ENCODE data around the gene KLK7.
"Not testable (repeated sequence)": the region's sequence is repeated elsewhere in the genome, so short reads cannot be mapped to it uniquely, and the experiment has no call there.

KLK7 gene

DNA sequence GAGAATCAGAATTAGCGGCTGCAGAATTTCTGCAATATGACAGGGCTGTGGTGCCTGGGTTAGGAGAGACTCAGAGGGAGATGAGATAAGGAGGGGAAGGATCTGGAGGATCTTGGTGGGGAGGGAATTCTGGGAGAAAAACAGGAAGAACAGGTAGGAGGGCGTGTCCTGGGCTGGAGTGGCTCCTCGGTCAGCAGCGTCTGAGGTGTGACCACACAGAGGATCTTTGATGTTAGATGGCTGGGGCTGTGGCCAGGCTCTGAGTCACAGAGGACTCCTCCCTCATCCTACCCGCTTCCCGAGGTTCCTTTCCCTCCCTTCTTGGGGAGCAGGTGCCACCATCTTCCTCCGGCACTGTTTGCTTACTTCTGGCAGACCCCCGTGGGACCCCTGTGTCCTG lies 8.0 kb downstream of the KLK7 start:
- Histone ChIP-seq H3K27ac (ENCODE audit: low read length) (no peak overlapping the region), H3K4me1 (ENCODE audit: low read length) (no peaks in the 10 kb centered on the region), H2AFZ (ENCODE audit: low read length) (no peak overlapping the region), H3K9ac (ENCODE audit: low read length) (no peak overlapping the region), H3K4me2 (ENCODE audit: low read depth, low read length) (no peak overlapping the region), H3K9me3 (replicated peaks; ENCODE audit: insufficient read depth, low read length) (no peaks in the 10 kb centered on the region), H3K36me3 (replicated peaks; ENCODE audit: insufficient read depth, low read length) (no peaks in the 10 kb centered on the region), H3F3A (ENCODE audit: insufficient read depth, low read length) (no peaks in the 10 kb centered on the region), H3K9me2 (replicated peaks; ENCODE audit: insufficient read depth, low read length) (no peaks in the 10 kb centered on the region), H3K4me3 (ENCODE audit: low read length) (no peak overlapping the region), H4K20me1 (ENCODE audit: insufficient read depth, low read length) (no peaks in the 10 kb centered on the region), H3K79me2 (ENCODE audit: low read length) (no peaks in the 10 kb centered on the region), H3K27me3 (replicated peaks; ENCODE audit: insufficient read depth, low read length) (no peaks in the 10 kb centered on the region)
- TF ChIP-seq EZH2phosphoT487 (IDR thresholded peaks at IDR 0.05; ENCODE audit: low read length) (no peak), EZH2 (optimal IDR thresholded peaks at IDR 0.05; ENCODE audit: low read depth, low read length) (no peak)
- TF ChIP-seq, protein P1, sequence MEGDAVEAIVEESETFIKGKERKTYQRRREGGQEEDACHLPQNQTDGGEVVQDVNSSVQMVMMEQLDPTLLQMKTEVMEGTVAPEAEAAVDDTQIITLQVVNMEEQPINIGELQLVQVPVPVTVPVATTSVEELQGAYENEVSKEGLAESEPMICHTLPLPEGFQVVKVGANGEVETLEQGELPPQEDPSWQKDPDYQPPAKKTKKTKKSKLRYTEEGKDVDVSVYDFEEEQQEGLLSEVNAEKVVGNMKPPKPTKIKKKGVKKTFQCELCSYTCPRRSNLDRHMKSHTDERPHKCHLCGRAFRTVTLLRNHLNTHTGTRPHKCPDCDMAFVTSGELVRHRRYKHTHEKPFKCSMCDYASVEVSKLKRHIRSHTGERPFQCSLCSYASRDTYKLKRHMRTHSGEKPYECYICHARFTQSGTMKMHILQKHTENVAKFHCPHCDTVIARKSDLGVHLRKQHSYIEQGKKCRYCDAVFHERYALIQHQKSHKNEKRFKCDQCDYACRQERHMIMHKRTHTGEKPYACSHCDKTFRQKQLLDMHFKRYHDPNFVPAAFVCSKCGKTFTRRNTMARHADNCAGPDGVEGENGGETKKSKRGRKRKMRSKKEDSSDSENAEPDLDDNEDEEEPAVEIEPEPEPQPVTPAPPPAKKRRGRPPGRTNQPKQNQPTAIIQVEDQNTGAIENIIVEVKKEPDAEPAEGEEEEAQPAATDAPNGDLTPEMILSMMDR (IDR thresholded peaks at IDR 0.05; ENCODE audit: low read length): no peak
- DNase-seq: no peak

DNA sequence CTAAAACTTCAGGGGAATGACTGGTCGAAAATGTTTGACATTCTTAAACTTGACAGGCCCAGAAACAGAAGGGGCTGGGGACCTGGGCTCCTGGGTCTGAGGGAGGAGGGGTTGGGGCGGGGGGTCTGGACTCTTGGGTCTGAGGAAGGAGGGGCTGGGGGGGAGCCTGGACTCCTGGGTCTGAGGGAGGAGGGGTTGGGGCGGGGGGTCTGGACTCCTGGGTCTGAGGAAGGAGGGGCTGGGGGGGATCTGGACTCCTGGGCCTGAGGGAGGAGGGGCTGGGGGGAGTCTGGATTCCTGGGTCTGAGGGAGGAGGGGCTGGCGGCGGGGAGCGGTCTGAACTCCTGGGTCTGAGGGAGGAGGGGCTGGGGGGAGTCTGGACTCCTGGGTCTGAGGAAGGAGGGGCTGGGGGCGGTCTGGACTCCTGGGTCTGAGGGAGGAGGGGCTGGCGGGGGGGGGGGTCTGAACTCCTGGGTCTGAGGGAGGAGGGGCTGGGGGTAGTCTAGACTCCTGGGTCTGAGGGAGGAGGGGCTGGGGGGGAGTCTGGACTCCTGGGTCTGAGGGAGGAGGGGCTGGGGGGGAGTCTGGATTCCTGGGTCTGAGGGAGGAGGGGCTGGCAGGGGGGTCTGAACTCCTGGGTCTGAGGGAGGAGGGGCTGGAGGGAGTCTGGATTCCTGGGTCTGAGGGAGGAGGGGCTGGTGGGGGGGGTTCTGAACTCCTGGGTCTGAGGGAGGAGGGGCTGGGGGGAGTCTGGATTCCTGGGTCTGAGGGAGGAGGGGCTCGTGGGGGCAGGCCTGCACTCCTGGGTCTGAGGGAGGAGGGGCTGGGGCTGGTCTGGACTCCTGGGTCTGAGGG lies 8.8 kb downstream of the KLK7 start:
- TF ChIP-seq, protein P1 (IDR thresholded peaks at IDR 0.05; ENCODE audit: low read length): no peak
- no peak for TF ChIP-seq EZH2 (optimal IDR thresholded peaks at IDR 0.05; ENCODE audit: low read depth, low read length)
- no peak for TF ChIP-seq EZH2phosphoT487 (IDR thresholded peaks at IDR 0.05; ENCODE audit: low read length)
- Histone ChIP-seq H3K27ac (ENCODE audit: low read length) (no peak overlapping the region), H3F3A (ENCODE audit: insufficient read depth, low read length) (no peaks in the 10 kb centered on the region), H3K4me2 (ENCODE audit: low read depth, low read length) (no peak overlapping the region), H3K27me3 (replicated peaks; ENCODE audit: insufficient read depth, low read length) (peaks cover 5% of the 10 kb centered on the region; the same call in 1 of the 2 replicates), H2AFZ (ENCODE audit: low read length) (no peak overlapping the region), H3K36me3 (replicated peaks; ENCODE audit: insufficient read depth, low read length) (no peaks in the 10 kb centered on the region), H3K79me2 (ENCODE audit: low read length) (no peaks in the 10 kb centered on the region), H3K9me3 (replicated peaks; ENCODE audit: insufficient read depth, low read length) (no peaks in the 10 kb centered on the region), H4K20me1 (ENCODE audit: insufficient read depth, low read length) (no peaks in the 10 kb centered on the region), H3K9ac (ENCODE audit: low read length) (no peak overlapping the region), H3K4me1 (ENCODE audit: low read length) (no peaks in the 10 kb centered on the region), H3K4me3 (ENCODE audit: low read length) (no peak overlapping the region), H3K9me2 (replicated peaks; ENCODE audit: insufficient read depth, low read length) (no peaks in the 10 kb centered on the region)
- no peak for DNase-seq

DNA sequence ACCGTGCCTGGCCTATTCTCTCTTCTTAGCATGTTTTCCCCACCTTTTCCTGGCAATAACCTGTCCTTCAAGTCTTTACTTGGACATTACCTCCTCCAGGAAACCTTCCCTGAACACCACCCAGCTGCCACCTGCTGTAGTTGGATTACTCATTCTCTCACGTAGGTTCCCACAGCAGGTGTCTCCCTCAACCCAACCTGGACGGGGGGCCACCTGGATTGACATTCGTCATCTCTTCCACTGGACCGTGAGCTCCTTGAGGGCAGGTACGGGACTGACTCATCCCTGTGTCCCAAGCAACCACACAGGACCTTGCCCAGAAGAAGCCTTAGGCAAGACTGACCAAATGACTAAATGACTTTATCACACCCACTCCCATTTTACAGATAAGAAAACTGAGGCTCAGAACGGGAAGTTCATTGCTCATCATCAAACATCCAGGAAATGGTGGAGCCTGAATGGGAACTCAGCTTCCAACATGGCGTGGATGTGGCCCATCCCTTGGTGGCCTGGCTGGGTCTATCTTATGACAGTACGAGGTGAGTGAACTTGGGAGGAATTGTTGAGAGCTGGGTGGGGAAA lies 10.8 kb downstream of the KLK7 start:
- TF ChIP-seq, protein P1 (IDR thresholded peaks at IDR 0.05; ENCODE audit: low read length): no peak
- TF ChIP-seq EZH2 (optimal IDR thresholded peaks at IDR 0.05; ENCODE audit: low read depth, low read length): no peak
- no peak for TF ChIP-seq EZH2phosphoT487 (IDR thresholded peaks at IDR 0.05; ENCODE audit: low read length)
- Histone ChIP-seq H3K9me3 (replicated peaks; ENCODE audit: insufficient read depth, low read length) (no peaks in the 10 kb centered on the region), H2AFZ (ENCODE audit: low read length) (no peak overlapping the region), H3K9me2 (replicated peaks; ENCODE audit: insufficient read depth, low read length) (no peaks in the 10 kb centered on the region), H3K4me1 (ENCODE audit: low read length) (no peaks in the 10 kb centered on the region), H3K36me3 (replicated peaks; ENCODE audit: insufficient read depth, low read length) (no peaks in the 10 kb centered on the region), H3K9ac (ENCODE audit: low read length) (no peak overlapping the region), H3K4me2 (ENCODE audit: low read depth, low read length) (no peak overlapping the region), H4K20me1 (ENCODE audit: insufficient read depth, low read length) (no peaks in the 10 kb centered on the region), H3K79me2 (ENCODE audit: low read length) (no peaks in the 10 kb centered on the region), H3K4me3 (ENCODE audit: low read length) (no peak overlapping the region), H3K27ac (ENCODE audit: low read length) (no peak overlapping the region), H3F3A (ENCODE audit: insufficient read depth, low read length) (no peaks in the 10 kb centered on the region), H3K27me3 (replicated peaks; ENCODE audit: insufficient read depth, low read length) (peaks cover 5% of the 10 kb centered on the region; the same call in 1 of the 2 replicates)
- DNase-seq: no peak

DNA sequence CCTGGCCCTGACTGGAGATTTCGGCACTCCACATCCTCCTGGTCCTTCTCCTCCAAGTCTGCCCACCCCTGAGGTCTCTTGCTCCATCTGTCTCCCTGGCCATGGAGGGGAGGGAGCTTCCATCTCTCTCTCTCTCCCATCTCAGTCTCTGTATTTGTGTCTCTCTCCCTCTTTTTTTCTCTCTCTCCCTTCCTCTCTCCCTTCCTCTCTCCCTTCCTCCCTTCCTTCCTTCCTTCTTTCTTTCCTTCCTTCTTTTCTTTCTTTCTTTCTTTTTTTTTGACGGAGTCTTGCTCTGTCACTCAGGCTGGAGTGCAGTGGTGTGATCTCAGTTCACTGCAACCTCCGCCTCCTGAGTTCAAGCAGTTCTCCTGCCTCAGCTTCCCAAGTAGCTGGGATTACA lies 13.9 kb downstream of the KLK7 start:
- not testable (repeated sequence) for H3F3A ChIP-seq (ENCODE audit: insufficient read depth, low read length); H3K27ac ChIP-seq (ENCODE audit: low read length); H3K9ac ChIP-seq (ENCODE audit: low read length); H3K4me2 ChIP-seq (ENCODE audit: low read depth, low read length); H3K4me1 ChIP-seq (ENCODE audit: low read length); H3K9me3 ChIP-seq (replicated peaks; ENCODE audit: insufficient read depth, low read length); H3K79me2 ChIP-seq (ENCODE audit: low read length); H4K20me1 ChIP-seq (ENCODE audit: insufficient read depth, low read length); H2AFZ ChIP-seq (ENCODE audit: low read length); DNase-seq; H3K9me2 ChIP-seq (replicated peaks; ENCODE audit: insufficient read depth, low read length); H3K4me3 ChIP-seq (ENCODE audit: low read length); H3K36me3 ChIP-seq (replicated peaks; ENCODE audit: insufficient read depth, low read length)
- peaks cover 10% of the 10 kb centered on the region; the same call in 1 of the 2 replicates for H3K27me3 ChIP-seq (replicated peaks; ENCODE audit: insufficient read depth, low read length)
